DND-41 (cell line): ENCODE data around the gene FOSL1.

Experiments
- ATAC-seq: fragments of 200-7000 bp; cut with Tn5 transposase; 3 replicates; pipeline ENCODE4 v1.9.1; 2021; ENCODE audit warnings: low read depth; ENCODE audit not compliant: insufficient read depth
- DNase-seq: peaks from one replicate; pipeline ENCODE4 v3.0.0-alpha.2; 2020
- H2AFZ ChIP-seq: 2 replicates; pipeline ENCODE4 v1.6.0; 2012; ENCODE audit warnings: low read depth, low read length
- H3K27ac ChIP-seq: 2 replicates; pipeline ENCODE4 v1.5.1; 2012; ENCODE audit warnings: low read length, inconsistent platforms
- H3K27me3 ChIP-seq: fragments of 200-600 bp; sonication (generic); 2 replicates; pipeline ENCODE4 v1.6.0; 2012; ENCODE audit warnings: low read length, mild to moderate bottlenecking, inconsistent platforms; ENCODE audit not compliant: insufficient read depth, poor library complexity
- H3K36me3 ChIP-seq: 2 replicates; pipeline ENCODE4 v1.5.1; 2012; ENCODE audit warnings: low read length, inconsistent platforms; ENCODE audit not compliant: insufficient read depth
- H3K4me1 ChIP-seq: 2 replicates; pipeline ENCODE4 v1.5.1; 2012; ENCODE audit warnings: mild to moderate bottlenecking, low read length; ENCODE audit not compliant: insufficient read depth
- H3K4me2 ChIP-seq: 2 replicates; pipeline ENCODE4 v1.6.0; 2012; ENCODE audit warnings: mild to moderate bottlenecking, moderate library complexity, low read length, inconsistent platforms; ENCODE audit not compliant: insufficient read depth
- H3K4me3 ChIP-seq, 2 experiments: fragments of 200-600 bp in 1 of 2; shearing (Covaris generic) in 1 of 2; 2 replicates each; pipeline ENCODE4 v1.5.1; 2012 to 2016; ENCODE audit warnings: inconsistent platforms in 2 of 2, low read length in 2 of 2, mild to moderate bottlenecking in 2 of 2, low read depth in 1 of 2, moderate library complexity in 1 of 2
- H3K79me2 ChIP-seq: 2 replicates; pipeline ENCODE4 v1.6.0; 2012; ENCODE audit warnings: low read length, inconsistent platforms; ENCODE audit not compliant: insufficient read depth
- H3K9ac ChIP-seq: 2 replicates; pipeline ENCODE4 v1.6.0; 2012; ENCODE audit warnings: low read depth, mild to moderate bottlenecking, inconsistent platforms, low read length, moderate library complexity
- H3K9me3 ChIP-seq: 2 replicates; pipeline ENCODE4 v1.5.1; 2012; ENCODE audit warnings: low read length, moderate library complexity, mild to moderate bottlenecking, inconsistent platforms; ENCODE audit not compliant: insufficient read depth, severe bottlenecking
- H4K20me1 ChIP-seq: 2 replicates; pipeline ENCODE4 v1.6.0; 2012; ENCODE audit warnings: low read length; ENCODE audit not compliant: insufficient read depth
- EZH2 ChIP-seq: IDR thresholded peaks from 3 replicates; pipeline ENCODE4 v1.6.1; 2012; ENCODE audit warnings: borderline replicate concordance, low read depth, mild to moderate bottlenecking, moderate library complexity, low read length, inconsistent platforms; ENCODE audit not compliant: severe bottlenecking
- TF ChIP-seq, protein P1 (sequence below): IDR thresholded peaks from 2 replicates; pipeline ENCODE4 v1.5.1; 2012; ENCODE audit warnings: borderline replicate concordance, low read length, moderate library complexity, mild to moderate bottlenecking; ENCODE audit not compliant: poor library complexity, severe bottlenecking; ENCODE audit errors: extremely low read depth

The FOSL1 gene

DNA sequence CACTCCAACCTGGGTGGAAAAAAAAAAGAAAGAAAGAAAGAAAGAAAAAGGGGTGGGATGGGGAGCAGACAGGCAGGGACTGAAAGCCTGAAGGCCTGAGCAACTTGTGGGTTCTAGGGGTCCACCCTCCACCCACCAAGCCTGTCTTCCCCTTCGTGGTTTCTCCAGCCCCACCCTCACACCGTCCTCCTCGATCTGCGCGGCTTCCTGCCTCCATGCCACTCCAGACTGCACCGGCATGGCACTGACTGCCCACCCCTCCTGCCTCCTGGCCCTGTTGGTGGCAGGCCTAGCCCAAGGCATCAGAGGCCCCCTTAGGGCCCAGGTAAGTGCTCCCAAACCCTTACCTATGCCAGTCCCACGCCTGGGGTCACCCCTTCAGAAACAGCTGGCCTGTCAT is 20.6 kb downstream of the FOSL1 start, which contains the start of gene CTSW:
TSS of gene CTSW (plus strand) at position 221 of the 400 bp plus-strand sequence. CDS start at position 239, 18 bp downstream.
- H3K4me2 ChIP-seq, result no peak within 1 kb of the TSS
- peaks cover 9% of the 10 kb centered on the region for H3K4me1 ChIP-seq
- ATAC-seq, result peak; percentile 61
- H3K27me3 ChIP-seq, result no peaks in the 10 kb centered on the region
- no peak within 1 kb of the TSS for H3K9ac ChIP-seq
- peaks cover 8% of the 10 kb centered on the region for H4K20me1 ChIP-seq
- H3K4me3 ChIP-seq, result no peak within 1 kb of the TSS
- H2AFZ ChIP-seq, result no peak within 1 kb of the TSS
- DNase-seq, result peak; percentile 56
- no peak within 1 kb of the TSS for H3K27ac ChIP-seq
- H3K9me3 ChIP-seq, result no peaks in the 10 kb centered on the region
- 0 out of 2 replicates have a peak, but pooled peaks cover 3% of the 10 kb centered on the region for H3K79me2 ChIP-seq
- TF ChIP-seq, protein P1, sequence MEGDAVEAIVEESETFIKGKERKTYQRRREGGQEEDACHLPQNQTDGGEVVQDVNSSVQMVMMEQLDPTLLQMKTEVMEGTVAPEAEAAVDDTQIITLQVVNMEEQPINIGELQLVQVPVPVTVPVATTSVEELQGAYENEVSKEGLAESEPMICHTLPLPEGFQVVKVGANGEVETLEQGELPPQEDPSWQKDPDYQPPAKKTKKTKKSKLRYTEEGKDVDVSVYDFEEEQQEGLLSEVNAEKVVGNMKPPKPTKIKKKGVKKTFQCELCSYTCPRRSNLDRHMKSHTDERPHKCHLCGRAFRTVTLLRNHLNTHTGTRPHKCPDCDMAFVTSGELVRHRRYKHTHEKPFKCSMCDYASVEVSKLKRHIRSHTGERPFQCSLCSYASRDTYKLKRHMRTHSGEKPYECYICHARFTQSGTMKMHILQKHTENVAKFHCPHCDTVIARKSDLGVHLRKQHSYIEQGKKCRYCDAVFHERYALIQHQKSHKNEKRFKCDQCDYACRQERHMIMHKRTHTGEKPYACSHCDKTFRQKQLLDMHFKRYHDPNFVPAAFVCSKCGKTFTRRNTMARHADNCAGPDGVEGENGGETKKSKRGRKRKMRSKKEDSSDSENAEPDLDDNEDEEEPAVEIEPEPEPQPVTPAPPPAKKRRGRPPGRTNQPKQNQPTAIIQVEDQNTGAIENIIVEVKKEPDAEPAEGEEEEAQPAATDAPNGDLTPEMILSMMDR, result no peak
- no peak for TF ChIP-seq EZH2
- H3K36me3 ChIP-seq, result peaks cover 27% of the 10 kb centered on the region

DNA sequence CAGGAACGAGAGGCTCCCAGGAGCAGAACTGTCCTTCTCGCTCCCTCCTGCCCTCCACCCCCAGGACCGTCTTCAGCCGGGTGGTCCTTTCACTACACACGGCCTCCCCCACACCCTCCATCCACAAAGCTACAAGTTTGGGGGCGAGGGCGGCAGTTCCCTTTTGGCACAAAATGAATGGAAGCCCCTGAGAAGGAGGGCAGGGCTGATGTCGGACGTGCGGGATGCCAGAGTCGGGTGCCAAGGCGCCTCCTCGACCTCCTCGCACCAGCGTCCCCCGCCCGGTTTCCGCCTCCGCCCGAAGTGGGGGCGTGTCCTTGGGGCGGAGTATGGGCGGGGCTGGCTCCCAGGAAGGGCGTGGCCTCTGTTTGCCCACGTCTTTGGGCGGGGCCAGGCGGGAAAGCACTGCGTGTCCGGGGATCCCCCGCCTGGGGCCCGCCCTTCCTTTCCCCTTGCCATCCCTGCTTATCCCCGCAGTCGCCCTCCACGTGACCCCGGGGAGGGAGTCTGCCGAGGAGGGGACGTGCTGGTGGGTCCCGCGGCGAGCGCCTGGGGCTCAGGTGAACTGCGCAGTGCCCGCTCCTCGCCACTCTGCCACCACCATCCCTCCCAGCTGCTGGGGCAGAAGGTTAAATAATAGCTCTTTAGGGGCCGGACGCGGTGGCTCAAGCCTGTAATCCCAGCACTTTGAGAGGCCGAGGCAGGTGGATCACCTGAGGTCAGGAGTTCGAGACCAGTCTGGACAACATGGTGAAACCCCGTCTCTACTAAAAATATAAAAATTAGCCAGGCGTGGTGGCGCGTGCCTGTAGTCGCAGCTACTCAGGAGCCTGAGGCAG is 26.7 kb downstream of the FOSL1 start:
- peaks cover 19% of the 10 kb centered on the region for H3K4me1 ChIP-seq
- H3K4me2 ChIP-seq, result peak overlapping the region; percentile 94
- no peak for TF ChIP-seq EZH2
- TF ChIP-seq, protein P1, result no peak
- H3K36me3 ChIP-seq, result no peaks in the 10 kb centered on the region
- H2AFZ ChIP-seq, result peak overlapping the region; percentile 89
- no peaks in the 10 kb centered on the region for H3K9me3 ChIP-seq
- peak; percentile 83 for ATAC-seq
- no peaks in the 10 kb centered on the region for H4K20me1 ChIP-seq
- peak overlapping the region; percentile 73 for H3K27ac ChIP-seq
- no peaks in the 10 kb centered on the region for H3K27me3 ChIP-seq
- H3K79me2 ChIP-seq, result no peaks in the 10 kb centered on the region
- peak overlapping the region; percentile 1 to 62; a peak in 3 of 4 replicates for H3K4me3 ChIP-seq
- peak; percentile 95 for DNase-seq
- peak overlapping the region; percentile 67 for H3K9ac ChIP-seq

DNA sequence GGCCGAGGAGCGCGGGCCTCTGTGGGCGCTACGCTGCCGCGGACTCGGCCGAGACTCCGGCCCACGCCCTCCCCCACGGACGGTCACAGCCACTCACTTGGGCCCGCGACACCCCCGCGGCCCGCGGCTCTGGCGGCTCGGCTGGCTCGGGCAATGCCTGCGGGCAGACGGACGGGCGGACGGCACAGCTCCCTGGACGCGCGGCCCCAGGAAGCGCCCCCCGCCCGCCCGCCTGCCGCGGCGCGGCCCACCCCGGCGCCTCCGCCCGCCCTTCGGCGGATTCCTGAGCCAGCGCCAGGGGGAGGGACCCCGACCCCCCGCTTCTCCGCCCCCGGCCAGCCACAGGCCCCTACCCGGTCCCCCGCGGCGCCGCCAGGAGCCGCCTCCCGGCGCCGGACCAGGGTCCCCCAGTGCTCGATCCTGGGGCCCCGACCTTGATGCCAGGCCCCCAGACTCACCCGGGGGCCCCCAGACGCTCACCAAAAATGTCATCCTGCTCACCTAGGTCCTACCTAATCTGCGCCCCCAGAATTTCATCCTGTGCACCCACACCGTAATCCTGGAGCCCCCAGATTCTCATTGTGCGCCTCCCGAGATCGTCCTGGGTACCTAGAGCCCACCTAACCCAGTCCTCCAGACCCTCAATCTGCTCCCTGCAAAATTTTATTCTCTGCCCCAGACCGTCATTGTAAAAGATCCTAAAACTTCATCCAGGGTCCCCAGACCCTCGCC is 27.4 kb downstream of the FOSL1 start, which contains the start of gene EFEMP2:
TSS of gene EFEMP2 (minus strand) at position 215 of the 732 bp plus-strand sequence. CDS start 446 bp downstream, outside the sequence.
- Histone ChIP-seq H3K9me3 (no peaks in the 10 kb centered on the region), H2AFZ (peak within 1 kb of the TSS; percentile 89), H3K36me3 (no peaks in the 10 kb centered on the region), H4K20me1 (no peaks in the 10 kb centered on the region), H3K27me3 (no peaks in the 10 kb centered on the region), H3K4me1 (peaks cover 19% of the 10 kb centered on the region), H3K4me2 (peak within 1 kb of the TSS; percentile 94), H3K79me2 (no peaks in the 10 kb centered on the region), H3K27ac (peak within 1 kb of the TSS; percentile 73), H3K4me3 (peak within 1 kb of the TSS; percentile 1 to 62; a peak in 3 of 4 replicates), H3K9ac (peak within 1 kb of the TSS; percentile 67)
- no peak for ATAC-seq
- DNase-seq, result no peak
- no peak for TF ChIP-seq EZH2
- TF ChIP-seq, protein P1, result no peak
